NCI-H510A treated with DMSO at 0.1 percent for 48 hours (cell line): ENCODE data around the gene CDCA8.
"Not testable (repeated sequence)": the region's sequence is repeated elsewhere in the genome, so short reads cannot be mapped to it uniquely, and the experiment has no call there.

Experiments
- DNase-seq: peaks from one replicate; lab custom pipeline; 2025; lab: John Stamatoyannopoulos, UW

The CDCA8 gene

GRCh38 chr1:37738619-37739018, 46.3 kb downstream of the CDCA8 start:
- DNase-seq: not testable (repeated sequence)

GRCh38 chr1:37739222-37739621, 46.9 kb downstream of the CDCA8 start:
- DNase-seq: no peak

GRCh38 chr1:37741130-37741529, 48.8 kb downstream of the CDCA8 start:
- no peak for DNase-seq

- no peak for DNase-seq
These were observed 49.3 kb downstream of the CDCA8 start for GRCh38 chr1:37741662-37742061.

- no peak for DNase-seq
These were observed 54.5 kb downstream of the CDCA8 start for GRCh38 chr1:37746806-37747205.

GRCh38 chr1:37748565-37748964, 56.2 kb downstream of the CDCA8 start:
- DNase-seq: no peak

- DNase-seq: peak; percentile 100
These were observed 59.9 kb downstream of the CDCA8 start for GRCh38 chr1:37752213-37752582.

- DNase-seq: peak; percentile 99
These were observed 60.5 kb downstream of the CDCA8 start for GRCh38 chr1:37752583-37753471.

GRCh38 chr1:37753473-37754321, 61.4 kb downstream of the CDCA8 start:
- DNase-seq: no peak

- DNase-seq: no peak
These were observed 63.0 kb downstream of the CDCA8 start for GRCh38 chr1:37755290-37755689.

- no peak for DNase-seq
These were observed 63.7 kb downstream of the CDCA8 start for GRCh38 chr1:37755951-37756560.
